MM.1S (cell line): ENCODE measurements around the gene ACSL5.

Experiments
- DNase-seq: peaks from one replicate; pipeline ENCODE4 v3.0.0-alpha.2; 2015
- H2AFZ ChIP-seq: fragments of 300-600 bp; sonication (generic); 2 replicates; pipeline ENCODE4 v1.6.0; 2016; ENCODE audit warnings: antibody characterized with exemption, low read length
- H3F3A ChIP-seq: fragments of 300-600 bp; sonication (generic); 2 replicates; pipeline ENCODE4 v1.6.1; 2016; ENCODE audit warnings: mild to moderate bottlenecking, antibody characterized with exemption, low read length, moderate library complexity, mixed read lengths; ENCODE audit not compliant: insufficient read depth
- H3K27ac ChIP-seq: fragments of 300-600 bp; sonication (generic); 2 replicates; pipeline ENCODE4 v1.5.1; 2016; ENCODE audit warnings: mild to moderate bottlenecking, low read length
- H3K27me3 ChIP-seq: fragments of 300-600 bp; sonication (generic); replicated peaks from 2 replicates; pipeline ENCODE4 v1.6.0; 2016; ENCODE audit warnings: low read length; ENCODE audit not compliant: insufficient read depth
- H3K36me3 ChIP-seq: fragments of 300-600 bp; sonication (generic); replicated peaks from 2 replicates; pipeline ENCODE4 v1.6.1; 2016; ENCODE audit warnings: mild to moderate bottlenecking, low read length, mixed read lengths; ENCODE audit not compliant: insufficient read depth
- H3K4me1 ChIP-seq: fragments of 300-600 bp; sonication (generic); 2 replicates; pipeline ENCODE4 v1.6.1; 2016; ENCODE audit warnings: low read length, mixed read lengths
- H3K4me2 ChIP-seq: fragments of 300-600 bp; sonication (generic); 2 replicates; pipeline ENCODE4 v1.6.0; 2016; ENCODE audit warnings: low read depth, low read length
- H3K4me3 ChIP-seq: fragments of 300-600 bp; sonication (generic); 2 replicates; pipeline ENCODE4 v1.5.1; 2016; ENCODE audit warnings: low read length, mixed read lengths
- H3K79me2 ChIP-seq: fragments of 300-600 bp; sonication (generic); 2 replicates; pipeline ENCODE4 v1.6.1; 2016; ENCODE audit warnings: mixed run types, low read length, mixed read lengths
- H3K9ac ChIP-seq: fragments of 300-600 bp; sonication (generic); 2 replicates; pipeline ENCODE4 v1.6.1; 2016; ENCODE audit warnings: low read length, mixed read lengths
- H3K9me2 ChIP-seq: fragments of 300-600 bp; sonication (generic); replicated peaks from 2 replicates; pipeline ENCODE4 v1.6.1; 2016; ENCODE audit warnings: mild to moderate bottlenecking, low read length, mixed read lengths; ENCODE audit not compliant: insufficient read depth
- H3K9me3 ChIP-seq: fragments of 300-600 bp; sonication (generic); replicated peaks from 2 replicates; pipeline ENCODE4 v1.6.1; 2016; ENCODE audit warnings: mild to moderate bottlenecking, low read length, mixed read lengths; ENCODE audit not compliant: insufficient read depth
- H4K20me1 ChIP-seq: fragments of 300-600 bp; sonication (generic); 2 replicates; pipeline ENCODE4 v1.6.1; 2016; ENCODE audit warnings: mild to moderate bottlenecking, low read length, moderate library complexity, mixed read lengths; ENCODE audit not compliant: insufficient read depth
- EZH2 ChIP-seq: fragments of 300-600 bp; sonication (generic); optimal IDR thresholded peaks from 2 replicates; pipeline ENCODE3; 2017; ENCODE audit warnings: low read depth, mild to moderate bottlenecking, antibody characterized with exemption, low read length, mixed read lengths
- EZH2phosphoT487 ChIP-seq: fragments of 300-600 bp; sonication (generic); IDR thresholded peaks from 2 replicates; pipeline ENCODE4 v1.6.1; 2018; ENCODE audit warnings: antibody characterized with exemption, low read length
- TF ChIP-seq, protein P1 (sequence below): fragments of 300-600 bp; sonication (generic); IDR thresholded peaks from 2 replicates; pipeline ENCODE4 v1.5.1; 2016; ENCODE audit warnings: antibody characterized with exemption, low read length, mixed read lengths

The ACSL5 gene

DNA sequence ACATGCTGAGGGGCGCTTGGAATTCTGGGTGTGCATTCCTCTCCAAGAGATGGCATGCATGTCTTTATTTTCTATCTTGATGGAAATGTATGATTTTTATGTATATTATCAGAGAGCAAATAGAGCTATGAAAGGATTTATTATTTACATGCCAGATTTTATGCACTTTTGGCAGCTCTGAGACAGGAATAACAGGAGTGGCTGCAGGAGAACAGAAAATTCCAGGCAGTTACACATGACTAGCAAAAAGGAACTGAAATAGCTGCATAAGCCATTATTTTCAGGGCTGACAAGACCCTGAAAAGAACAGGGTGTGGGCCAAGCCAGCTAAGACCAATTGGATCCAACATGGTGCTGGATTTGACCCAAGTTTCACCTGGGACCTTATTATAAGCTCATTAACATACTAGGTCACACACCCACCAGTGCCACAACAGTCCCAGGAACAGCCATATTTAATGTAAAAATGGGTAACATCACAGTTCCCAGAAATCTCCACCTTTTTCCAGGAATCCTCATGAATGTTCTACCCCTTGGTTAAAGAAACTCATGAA, 43.2 kb upstream of the ACSL5 start:
- H3K27ac ChIP-seq, result no peak overlapping the region
- H3K79me2 ChIP-seq, result no peaks in the 10 kb centered on the region
- H3K27me3 ChIP-seq, result no peaks in the 10 kb centered on the region
- no peak for DNase-seq
- no peaks in the 10 kb centered on the region for H3F3A ChIP-seq
- no peaks in the 10 kb centered on the region for H3K9me2 ChIP-seq
- H3K36me3 ChIP-seq, result no peaks in the 10 kb centered on the region
- no peaks in the 10 kb centered on the region for H3K4me1 ChIP-seq
- no peak overlapping the region for H3K4me2 ChIP-seq
- no peak overlapping the region for H2AFZ ChIP-seq
- H4K20me1 ChIP-seq, result no peaks in the 10 kb centered on the region
- H3K9ac ChIP-seq, result no peak overlapping the region
- TF ChIP-seq EZH2phosphoT487 (no peak), EZH2 (no peak)
- TF ChIP-seq, protein P1, sequence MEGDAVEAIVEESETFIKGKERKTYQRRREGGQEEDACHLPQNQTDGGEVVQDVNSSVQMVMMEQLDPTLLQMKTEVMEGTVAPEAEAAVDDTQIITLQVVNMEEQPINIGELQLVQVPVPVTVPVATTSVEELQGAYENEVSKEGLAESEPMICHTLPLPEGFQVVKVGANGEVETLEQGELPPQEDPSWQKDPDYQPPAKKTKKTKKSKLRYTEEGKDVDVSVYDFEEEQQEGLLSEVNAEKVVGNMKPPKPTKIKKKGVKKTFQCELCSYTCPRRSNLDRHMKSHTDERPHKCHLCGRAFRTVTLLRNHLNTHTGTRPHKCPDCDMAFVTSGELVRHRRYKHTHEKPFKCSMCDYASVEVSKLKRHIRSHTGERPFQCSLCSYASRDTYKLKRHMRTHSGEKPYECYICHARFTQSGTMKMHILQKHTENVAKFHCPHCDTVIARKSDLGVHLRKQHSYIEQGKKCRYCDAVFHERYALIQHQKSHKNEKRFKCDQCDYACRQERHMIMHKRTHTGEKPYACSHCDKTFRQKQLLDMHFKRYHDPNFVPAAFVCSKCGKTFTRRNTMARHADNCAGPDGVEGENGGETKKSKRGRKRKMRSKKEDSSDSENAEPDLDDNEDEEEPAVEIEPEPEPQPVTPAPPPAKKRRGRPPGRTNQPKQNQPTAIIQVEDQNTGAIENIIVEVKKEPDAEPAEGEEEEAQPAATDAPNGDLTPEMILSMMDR, result no peak
- H3K4me3 ChIP-seq, result no peak overlapping the region
- H3K9me3 ChIP-seq, result no peaks in the 10 kb centered on the region

DNA sequence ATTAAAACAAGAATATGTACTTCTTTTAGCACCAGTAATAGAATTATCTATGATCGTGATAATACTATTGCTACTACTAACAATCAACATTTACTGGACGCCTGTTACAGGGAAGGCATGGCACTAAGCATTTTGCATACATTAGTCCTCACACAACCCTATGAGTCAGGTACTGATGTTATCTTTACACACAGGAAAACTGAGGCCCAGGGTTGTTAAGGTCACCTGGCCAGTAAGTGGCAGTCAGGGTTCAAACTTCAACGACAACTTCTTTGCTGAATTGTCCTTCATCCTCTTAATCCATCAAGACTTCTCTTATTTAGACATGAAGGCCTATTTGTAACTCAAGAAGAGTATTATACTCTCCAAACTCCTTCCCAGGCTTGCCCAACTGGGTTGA, 41.9 kb upstream of the ACSL5 start:
- no peaks in the 10 kb centered on the region for H3F3A ChIP-seq
- H3K4me1 ChIP-seq, result no peaks in the 10 kb centered on the region
- no peaks in the 10 kb centered on the region for H4K20me1 ChIP-seq
- H3K27ac ChIP-seq, result no peak overlapping the region
- H3K79me2 ChIP-seq, result no peaks in the 10 kb centered on the region
- H3K36me3 ChIP-seq, result no peaks in the 10 kb centered on the region
- H3K9me3 ChIP-seq, result no peaks in the 10 kb centered on the region
- H3K9ac ChIP-seq, result no peak overlapping the region
- H3K27me3 ChIP-seq, result no peaks in the 10 kb centered on the region
- no peak overlapping the region for H3K4me2 ChIP-seq
- no peak for DNase-seq
- no peak overlapping the region for H3K4me3 ChIP-seq
- H3K9me2 ChIP-seq, result no peaks in the 10 kb centered on the region
- TF ChIP-seq EZH2 (no peak), EZH2phosphoT487 (no peak)
- TF ChIP-seq, protein P1, result no peak
- no peak overlapping the region for H2AFZ ChIP-seq

DNA sequence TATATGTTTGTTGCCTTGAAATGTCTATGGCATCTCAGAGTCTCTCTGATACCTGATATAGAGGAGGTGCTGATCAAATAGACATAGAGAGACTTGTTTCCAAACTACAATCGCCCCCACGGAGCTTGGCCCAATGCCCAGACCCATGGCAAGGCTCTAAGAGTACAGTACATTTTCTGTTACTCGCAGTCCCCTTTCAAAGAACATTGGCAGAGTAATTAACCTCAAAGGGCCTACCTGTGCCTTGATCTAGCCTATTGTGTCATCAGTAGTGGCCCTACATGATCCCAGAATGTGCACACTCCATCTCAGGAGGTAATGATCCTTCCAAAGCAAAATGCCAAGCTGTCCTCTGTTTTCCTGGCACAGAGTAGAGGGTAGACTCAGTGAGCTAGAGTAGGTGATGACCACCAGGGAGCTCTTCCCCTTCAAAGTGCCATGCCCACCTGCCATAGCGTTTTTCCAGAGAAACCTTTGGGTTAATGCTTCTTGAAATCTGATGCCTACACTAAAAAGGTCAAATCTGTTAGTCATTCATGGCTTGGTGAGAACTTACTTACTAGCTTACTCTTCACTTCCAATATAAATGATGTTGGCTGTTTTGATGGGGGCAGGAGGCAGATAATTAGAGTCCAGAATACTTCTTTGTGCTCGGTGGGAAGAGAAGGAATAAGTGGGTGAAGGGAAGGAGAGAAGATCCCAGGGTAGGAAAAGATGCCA, 41.2 kb upstream of the ACSL5 start:
- TF ChIP-seq EZH2, result no peak
- TF ChIP-seq EZH2phosphoT487, result no peak
- TF ChIP-seq, protein P1, result no peak
- Histone ChIP-seq H4K20me1 (no peaks in the 10 kb centered on the region), H3K9me2 (no peaks in the 10 kb centered on the region), H3K9ac (no peak overlapping the region), H3K36me3 (no peaks in the 10 kb centered on the region), H3K4me2 (no peak overlapping the region), H3F3A (no peaks in the 10 kb centered on the region), H3K4me1 (no peaks in the 10 kb centered on the region), H3K27me3 (no peaks in the 10 kb centered on the region), H2AFZ (no peak overlapping the region), H3K79me2 (no peaks in the 10 kb centered on the region), H3K9me3 (no peaks in the 10 kb centered on the region), H3K4me3 (no peak overlapping the region), H3K27ac (no peak overlapping the region)
- DNase-seq, result no peak
